ENCODE measurements around the gene ASXL1.

ASXL1 gene

DNA sequence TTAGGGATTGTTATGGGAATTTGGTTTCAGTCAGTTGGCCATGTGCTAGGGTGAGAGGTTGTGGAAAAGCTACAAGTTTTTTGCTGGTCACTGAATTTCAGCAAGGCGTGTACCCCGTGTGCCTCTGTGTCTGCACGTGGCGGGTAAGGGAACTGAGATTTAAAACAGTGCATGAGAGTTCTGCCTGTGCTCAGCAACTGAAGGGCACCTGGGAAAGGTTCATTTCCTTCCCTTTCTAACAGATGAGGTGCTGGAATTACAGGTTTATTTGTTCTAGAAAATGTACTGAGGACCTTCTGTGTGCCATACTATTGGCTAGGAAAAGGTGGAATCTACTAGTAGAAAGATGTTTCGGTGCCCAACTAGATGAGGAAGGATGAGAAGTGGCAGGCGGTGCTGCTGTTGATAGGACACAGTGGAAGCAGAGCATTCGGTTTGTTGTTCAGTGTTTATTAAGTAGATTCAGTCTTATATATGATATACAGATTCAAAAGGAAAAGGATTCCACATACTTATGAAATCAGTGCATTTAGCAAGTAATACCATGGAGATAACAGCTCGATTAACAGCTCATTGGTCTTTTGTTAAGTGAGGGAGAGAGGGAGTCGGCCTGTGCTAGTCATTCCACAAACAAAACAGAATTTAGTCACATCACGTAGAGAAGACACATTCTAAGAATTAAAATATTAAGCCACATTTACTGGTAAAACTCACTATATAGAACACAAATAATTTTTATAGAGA lies 84.7 kb downstream of the ASXL1 start:
- no peak for DNase-seq

DNA sequence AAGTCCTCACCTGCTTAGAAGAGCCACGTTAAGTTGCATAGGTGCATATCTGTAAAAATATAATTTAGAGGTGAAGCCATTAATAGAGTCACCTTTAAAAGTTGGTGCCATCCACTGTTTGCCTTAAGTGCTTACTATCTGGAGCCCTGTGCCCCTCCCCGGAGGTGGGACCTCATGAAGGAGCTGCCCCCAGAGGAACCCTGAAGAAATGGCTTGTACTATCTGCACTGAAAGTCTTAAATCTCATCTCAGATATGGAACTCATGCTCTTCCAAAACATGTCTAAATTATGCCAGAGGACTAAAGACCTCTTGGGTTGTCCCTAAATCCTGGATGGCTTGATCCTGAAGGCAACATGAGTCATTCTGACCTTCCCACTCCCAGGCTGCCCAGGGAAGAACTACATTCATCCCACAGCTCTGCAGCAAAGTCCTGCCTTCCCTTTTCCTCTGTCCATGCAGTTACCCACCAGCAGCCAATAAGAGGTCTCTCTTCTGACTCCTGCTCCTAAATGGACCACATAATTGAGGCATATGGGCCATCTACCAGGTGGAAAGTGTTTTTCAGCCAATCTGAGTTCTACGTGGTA lies 85.3 kb downstream of the ASXL1 start:
- no peak for DNase-seq

DNA sequence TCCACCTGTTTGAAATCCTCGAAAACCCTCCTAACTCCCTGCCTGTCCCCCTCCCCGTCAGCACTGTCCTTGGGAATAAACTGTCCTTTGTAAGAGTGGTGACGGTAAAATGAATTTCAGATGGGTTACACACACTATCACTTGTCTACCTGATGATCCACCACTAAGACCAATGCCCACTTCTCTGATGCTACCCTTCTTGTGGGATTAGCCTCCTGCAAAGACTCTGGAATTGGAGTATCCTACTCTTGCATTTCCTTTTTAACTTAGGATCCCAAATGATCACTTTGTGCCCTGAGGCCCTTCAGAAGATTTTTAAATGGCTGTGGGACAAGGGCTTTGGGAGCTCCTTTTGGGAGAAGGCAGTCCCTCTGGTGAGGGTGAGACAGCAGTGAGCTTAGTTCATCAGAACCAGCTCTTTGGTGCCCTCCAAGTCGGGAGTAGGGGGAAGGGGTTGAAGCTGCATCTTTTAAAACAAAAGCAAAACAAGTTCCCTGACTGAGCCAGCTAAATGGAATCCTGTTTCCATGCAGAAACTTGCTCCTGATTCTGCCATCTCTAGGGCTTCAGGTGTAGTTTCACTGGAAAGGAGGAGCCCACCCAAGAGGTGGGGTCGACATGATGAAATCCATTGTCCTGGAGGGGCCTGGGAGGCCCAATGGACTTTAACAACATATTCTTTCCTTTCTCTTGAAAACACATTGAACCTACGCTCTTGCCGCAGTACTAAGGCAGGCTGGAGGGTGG lies 86.5 kb downstream of the ASXL1 start:
- no peak for DNase-seq

DNA sequence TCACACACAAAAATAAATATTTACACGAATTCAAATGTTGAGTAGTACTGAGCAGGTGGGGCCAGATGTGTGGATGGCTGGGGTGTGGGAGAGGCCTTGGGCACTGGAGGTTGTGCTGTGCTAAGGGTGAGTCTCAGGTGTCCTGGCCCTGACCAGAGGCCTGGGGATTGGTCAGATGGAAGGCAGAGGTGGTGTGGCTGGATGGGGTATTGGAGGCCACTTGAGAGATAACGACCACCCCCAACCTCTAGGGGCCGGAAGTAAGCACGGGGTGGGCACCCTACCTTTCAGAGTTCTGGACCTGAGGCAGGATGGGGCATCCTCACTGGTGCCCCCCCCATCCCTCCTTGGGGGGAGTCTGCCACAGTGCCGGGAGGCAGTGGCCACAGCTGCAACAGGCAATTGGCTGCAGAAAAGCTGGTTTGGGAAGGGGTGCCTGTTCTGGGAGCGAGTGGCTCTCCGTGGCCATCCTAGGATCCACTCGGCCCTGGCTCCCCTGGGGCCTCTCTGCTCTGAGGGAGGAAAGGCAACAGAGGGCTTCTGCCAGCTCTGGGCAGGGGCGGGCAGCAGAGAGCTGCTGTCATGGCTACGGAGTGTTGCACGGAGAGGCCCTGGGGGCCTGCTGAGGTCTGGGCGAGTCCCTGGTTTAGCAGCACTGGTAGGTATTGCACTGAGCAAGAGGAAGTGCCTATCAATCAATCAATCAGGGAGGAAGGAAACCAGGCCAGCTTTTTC lies 87.6 kb downstream of the ASXL1 start:
- DNase-seq = no peak

DNA sequence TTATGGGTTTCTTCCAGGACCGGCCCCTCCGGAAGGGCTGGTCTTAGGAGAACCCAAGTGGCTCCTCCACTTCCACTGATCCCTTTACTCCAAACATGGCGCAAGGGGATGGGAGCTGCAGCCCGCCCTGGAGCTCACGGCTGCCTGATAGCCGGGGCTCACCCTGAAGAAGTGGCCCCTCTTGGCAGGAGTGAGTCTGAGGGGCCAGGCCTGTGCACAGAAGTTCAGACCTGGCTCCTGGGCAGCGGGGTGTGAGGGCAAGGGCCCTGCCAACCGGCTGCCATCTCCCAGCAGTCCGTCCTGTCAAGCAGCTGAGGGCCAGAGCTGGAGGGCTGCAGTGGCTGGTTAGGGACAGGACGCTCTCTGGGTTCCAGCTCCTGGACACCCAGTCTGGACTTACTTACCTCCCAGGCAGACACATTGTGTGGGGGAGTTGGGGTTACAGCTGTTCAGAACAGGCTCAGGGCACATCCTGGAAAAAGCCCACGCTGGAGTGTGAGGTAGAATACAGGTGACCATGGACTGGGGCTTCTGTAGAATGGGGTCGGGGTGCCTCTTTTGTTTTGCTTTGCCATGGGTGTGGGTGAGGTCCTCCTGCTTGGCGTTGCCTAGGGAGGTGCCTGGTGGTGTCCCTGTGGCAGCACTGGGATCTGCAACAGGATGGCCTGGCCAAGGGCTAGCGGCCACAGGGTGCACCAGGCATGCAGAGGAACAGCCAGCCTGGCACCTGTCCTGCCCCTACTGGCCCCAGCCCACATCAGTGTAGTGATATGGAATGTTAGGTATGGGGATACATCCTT lies 88.4 kb downstream of the ASXL1 start:
- no peak for DNase-seq

DNA sequence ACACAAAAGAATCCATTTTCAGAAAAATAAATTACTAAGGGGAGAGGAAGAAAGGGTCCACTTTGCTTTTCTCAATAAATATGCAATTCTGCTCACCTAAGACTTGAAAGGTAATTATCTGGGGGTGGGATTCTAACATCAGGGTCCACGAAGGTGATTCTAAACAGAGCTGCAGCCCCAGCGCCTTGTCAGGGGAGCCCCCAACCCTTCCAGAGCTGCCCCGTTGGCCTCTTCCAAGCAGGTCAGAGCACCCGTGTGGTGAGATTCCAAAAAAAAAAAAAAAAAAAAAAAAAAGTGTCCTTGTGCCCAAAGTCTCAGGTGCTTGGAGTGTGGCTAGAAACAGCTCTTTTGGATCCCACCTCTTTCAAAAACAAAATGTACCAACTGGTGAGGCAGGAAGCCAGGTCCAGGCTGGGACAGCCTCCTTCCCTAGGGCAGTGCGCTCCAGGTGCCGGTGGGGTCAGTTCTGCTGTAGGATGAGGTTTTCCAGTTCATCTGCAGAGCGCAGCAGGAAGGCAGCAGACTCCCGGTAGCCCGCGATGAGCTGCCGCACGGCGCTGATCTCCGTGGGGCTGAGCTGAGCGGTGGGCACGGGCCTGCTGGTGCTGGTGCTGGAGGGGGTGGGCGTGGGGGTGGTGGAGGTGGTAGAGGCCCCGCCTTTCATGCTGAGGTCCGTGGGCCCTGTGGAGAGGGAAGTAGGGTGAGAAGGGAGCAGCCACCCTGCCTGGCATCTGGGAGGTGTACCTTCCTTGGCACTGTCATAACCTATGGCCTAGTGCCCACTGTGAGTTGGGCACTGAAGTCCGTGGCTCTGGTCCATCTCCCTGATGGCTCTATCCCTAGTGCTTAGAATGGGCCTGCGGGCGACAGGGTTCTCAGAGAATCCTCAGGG lies 89.3 kb downstream of the ASXL1 start:
- no peak for DNase-seq

DNA sequence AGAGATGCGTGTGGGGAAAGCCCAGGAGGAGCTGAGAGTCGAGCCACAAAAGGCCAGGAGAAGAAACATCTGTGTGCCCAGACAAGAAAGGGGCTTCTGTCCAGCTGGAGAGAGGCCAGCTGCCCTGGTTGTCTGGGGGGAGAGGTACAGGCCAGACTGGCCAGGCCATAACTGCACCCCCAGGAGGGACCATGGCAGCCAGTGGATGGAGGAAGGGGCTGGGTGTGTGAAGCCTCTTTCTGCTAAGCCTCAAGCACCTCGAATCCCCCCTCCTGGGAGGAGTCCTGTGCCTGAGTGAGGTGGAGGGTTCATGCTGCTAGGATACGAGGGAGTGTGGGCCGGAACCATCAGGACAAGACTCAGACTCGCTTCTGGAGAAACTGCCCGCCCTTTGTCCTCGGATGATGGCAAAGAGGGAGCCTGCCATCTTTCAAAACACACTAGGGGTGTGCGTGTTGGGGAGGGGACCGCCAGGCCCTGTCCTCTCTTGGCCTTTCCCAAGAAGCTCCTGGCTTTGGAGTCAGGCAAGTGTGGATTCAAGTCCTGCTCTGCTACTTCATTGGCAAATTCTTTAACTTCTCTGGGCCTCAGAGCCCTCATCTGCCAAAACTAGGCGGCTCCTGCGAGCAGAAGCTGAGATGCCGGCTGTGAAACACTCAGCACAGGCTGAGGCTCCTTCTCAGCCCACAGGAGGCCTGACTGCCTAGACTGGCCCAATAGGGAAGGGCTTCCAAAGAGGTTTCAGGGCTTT lies 90.3 kb downstream of the ASXL1 start:
- no peak for DNase-seq

DNA sequence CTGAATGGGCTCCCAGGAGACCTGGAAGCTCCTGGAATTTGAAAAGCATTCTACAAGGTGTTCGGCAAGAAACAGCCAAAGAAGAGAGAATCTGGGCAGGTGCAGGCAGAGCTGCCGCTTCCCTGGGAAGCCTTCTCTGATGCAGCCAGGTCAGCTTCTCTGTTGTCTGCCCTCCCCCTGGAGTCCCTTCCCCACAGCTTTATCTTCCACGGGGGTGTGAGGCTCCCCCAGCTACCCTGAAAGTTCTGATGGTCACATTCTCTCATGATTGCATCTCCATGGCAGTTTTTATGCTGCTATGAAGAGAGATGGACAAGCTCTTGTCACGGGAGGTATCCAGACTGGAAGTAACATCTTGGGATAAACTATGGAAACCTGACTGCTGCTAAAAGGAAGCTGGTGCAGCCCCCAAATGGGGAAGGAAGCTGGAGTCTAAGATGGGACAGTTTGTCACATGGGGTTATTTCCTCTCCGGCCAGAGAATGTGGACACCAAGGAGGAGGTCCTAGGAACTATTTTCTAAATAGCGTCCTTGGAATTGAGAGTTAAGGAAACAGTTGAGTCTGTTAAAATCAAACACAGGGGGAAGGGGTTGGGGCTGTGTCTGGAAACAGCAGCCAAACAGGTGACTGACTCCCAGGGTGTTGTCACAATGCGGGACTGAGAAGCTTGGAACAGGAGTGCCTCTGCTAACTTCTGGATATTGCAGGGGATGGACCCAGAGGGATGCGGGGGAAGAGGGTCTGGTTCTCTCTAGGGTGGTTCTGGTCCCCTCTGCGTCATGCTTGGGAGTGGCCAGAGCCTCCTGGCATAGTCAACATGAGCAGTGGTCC lies 91.1 kb downstream of the ASXL1 start:
- no peak for DNase-seq

DNA sequence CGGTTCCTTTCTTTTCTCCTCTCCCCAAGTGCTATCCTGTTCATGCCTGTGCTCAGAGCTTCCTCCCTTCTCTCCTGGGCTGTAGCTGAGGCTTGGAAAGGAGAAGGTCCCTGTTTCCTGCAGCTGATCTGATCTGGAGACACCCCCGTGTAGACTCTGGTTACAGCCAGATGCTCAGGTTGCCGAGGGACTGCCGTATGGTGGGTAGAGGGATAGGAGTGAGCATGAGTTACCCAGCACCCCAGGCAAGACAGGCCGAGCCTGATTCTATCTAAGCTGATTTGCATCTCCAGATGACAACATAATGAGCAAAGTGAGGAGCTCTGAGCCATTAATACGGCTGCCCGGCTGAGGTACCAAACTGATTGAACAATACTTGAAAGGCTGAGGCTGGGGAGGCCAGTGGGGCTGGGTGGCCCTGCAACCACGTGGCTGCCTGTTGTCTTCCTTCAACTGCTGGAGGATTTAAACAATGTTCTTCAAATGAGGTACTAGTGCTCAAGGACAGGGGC lies 91.8 kb downstream of the ASXL1 start:
- no peak for DNase-seq

DNA sequence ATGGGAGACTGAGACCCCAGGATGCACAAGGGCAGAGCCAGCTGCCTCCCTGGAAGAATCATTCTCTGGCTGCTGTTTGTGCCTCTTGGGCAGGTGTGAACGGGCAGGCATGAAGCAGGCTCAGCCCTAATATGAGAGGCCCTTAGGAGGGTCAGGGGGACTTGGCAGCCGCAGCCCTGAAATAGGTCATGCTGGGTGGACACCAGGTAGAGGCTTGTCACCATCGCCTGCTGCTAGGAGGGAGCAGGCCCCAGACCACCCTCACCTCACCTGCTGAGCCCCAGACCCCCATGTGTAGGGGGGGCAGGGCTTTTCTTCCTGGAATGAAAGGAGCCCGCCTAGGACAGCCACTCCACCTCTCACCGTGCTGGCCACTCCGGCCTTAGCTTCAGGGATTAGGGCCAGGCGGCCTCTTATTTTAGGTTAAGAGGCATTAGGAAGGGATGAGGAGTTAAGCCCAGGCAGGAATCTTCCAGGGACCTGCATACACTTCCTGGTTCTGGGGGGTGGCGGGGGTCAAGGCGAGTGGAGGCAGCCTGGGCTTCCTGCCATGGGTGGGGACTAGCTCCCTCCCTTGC lies 92.4 kb downstream of the ASXL1 start:
- no peak for DNase-seq

DNA sequence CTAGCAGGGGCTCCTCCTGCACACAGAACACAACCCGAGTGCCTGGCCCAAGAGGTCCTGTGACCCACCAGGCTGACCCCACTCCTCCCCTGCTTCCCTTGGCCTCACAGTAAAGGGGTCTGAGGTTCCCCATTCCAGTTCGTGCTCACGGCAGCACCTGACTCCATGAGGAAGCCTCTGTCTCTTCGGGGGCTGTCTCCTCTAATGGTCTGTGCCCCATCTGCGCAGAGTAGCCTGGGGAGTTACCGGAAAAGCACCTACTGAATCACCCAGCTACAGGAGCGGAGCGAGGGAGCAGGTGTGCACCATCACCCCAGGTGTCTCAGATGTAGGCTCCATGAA lies 93.2 kb downstream of the ASXL1 start:
- no peak for DNase-seq

DNA sequence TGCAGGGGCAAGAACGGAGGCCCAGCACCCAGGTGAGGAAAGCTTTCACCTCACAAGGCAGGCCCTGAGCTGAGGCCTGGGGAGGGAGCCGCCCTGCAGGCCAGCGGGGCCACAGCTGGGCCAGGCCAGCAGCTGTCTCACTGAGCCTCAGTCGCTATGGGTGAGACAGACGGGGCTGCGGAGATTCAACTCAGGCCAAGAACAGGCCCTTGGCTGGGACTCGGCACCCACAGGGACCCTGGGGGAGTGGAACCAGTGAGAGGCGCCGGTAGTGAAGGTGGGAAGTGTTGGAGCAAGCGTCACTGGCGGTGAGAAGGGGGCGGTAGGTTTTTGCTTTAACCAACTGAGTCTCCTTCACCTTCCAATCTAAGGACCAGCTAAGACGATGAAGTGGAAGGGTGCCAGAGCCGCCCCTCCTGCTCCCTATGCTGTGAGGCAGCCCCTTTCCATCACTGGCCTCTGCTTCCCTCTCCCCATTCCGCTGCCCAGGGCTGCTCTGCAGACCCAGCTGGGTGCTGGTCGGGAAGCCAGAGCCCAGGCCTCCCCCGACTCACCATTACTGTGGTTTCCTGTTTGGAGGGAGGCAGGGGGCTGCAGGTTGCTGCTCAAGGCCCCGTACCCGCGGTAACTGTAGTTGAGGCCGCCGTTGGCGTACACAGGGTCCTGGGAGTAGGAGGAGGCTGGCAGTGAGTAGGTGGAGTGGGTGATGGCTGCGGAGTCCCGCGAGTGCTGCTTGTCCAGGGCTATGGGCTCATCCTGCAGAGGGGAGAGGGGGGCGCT lies 93.7 kb downstream of the ASXL1 start:
- no peak for DNase-seq

DNA sequence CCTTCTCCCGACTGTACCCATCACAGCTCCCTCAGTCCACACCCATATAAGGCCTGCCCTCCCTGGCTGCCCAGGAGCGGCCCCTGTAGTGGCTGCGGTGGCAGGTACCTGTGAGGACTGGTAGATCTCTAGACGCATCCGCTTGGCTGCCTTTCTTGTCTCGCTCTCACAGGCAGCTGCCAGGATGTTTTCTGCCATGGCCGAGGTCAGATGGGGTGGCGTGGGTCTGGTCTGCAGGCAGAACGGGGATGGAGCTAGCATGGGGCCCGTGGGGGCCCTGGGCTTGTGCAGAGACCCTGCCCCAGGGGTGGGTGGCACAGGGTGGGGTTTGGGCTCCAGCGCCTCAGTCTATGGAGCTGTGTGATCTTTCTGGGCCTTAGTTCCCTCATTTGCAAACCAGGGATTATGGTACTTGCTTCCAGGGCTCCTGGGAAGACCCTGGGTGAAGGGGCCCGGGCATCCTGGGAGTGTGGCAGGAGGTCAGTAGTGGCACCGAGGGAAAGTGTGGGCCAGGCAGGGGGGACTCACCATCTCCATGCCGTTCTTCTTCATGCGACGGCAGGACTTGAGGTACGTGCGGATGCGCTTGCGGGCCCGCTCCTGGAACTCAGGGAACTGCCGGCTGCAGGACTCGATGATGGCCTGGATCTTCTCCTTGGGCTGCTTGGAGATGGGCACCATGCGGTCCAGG lies 94.8 kb downstream of the ASXL1 start:
- DNase-seq = no peak

DNA sequence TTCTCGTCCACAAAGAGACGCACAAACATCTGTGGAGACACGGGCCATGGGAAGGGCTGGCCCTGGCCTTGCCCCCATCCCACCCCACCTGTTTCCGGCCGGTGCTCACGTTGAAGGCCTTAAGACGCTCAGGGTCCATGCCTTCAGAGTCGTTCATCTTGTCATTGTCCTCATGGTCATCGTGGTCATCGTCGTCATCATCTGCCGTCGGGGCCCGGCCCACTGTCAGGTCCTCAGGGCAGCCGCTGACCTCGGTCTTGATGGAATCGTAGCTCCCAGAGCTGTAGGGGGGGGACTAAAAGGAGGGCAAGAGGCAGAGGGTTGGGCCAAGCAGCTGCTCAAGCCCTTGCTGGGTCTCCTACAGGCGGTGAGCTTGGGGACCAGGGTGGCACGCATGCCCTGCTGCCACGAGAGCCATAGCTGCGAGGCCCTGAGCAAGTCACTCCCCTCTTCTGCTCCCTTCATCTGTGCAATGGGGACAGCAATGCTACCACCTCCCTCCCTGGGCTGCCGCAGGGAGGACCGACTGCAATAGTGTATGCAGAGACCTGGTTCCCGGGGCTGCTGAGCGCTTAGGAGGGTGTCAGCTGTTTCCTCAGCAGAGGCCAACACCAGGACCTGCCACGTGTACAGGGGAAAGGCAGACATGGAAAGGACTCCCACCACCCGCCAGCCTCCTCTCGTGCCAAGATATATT lies 95.5 kb downstream of the ASXL1 start:
- DNase-seq = no peak

DNA sequence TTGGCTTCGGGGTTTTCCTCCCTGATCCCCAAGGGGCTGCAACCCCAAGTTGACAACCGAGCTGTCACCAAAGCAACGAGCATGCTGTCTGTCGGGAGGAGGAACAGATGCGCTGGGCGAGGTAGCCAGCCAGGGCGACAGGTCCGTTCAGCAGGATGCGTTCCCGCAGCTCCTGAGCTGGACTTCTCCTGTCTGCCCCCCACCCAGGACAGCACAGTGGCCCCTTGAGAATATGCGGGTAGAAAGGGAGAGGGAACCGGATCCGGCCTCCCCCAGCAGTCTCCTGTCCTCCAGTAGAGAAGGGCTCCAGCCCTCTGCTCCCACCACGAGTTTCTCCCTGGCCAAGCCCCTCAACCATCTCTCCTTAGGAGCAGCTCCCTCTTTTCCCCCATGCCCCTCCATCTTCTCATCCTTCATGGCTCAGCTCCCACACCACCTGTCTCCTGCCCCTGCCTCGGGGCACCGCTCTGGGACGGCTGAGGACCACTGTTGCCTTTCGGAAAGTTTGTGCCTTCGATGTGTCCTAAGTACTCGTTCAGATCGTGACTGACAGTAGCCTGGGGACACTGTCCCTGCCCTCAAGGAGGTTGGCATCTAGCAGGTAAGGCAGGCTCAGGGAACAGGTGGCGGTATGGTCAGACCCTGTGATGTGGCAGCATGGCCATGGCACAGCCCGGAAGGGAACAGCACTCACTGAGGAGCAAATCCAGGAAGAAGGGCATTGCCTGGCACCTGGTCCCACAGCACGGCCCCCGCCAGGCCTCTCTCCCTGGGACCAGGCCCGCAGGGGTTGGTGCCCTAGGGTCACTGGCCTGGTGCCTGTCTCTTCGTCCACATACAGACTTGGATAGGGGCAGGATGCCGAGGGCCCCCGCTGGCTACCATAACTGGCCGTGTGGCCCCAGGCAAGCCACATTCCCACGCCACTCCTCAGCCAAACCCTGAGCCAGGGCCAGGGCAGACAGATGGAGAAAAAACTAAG lies 96.3 kb downstream of the ASXL1 start:
- DNase-seq = no peak
